T-helper 22 cell (primary cell): ENCODE results near the gene SCRT2.
A peak's percentile ranks its signal among the peaks of the same experiment; 100 is the strongest.
"Not testable (repeated sequence)": the region's sequence is repeated elsewhere in the genome, so short reads cannot be mapped to it uniquely, and the experiment has no call there.

Source experiments
- DNase-seq: peaks from one replicate; pipeline ENCODE4 v3.0.0-alpha.2; 2020; ENCODE audit warnings: low read depth

The SCRT2 gene

DNA sequence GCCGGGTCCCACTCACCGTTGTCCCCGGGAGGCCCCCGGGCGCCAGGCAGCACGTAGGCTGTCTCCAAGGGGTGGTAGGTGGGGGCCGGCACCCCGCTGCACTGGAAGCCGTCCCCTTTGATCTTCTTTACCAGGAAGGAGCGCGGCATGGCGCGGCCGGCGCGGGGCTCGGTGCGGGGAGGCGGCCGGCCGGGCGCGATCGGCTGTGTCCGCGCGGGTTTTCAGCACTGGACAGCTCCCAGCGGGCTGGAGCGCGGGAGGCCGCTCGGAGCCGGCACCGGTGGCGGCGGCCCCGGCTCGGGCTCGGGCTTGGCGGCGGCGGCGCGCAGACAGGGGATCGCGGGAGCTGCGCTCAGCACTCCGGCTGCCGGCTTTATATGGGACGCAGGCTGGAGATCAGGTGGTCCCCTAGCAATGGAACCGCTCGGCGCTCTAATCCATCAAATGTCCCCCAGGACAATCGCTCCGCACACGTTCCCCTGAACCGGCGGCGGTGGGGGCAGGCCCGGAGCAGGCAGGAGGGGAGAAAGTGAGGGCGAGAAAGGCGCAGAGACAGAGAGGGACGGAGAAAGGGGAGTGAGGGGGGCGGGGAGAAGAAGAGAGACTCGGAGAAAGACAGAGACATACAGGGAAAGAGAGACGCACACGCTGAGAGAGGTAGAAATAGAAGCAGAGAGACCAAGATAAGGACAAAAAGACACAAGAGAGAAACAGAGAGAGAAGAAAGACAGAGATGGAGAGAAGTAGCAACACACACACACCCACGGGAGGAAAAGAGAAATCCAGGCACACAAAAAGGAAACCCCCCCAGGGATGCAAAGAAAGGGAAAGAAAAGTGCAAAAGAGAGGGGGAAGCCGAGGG, at the start of gene SCRT2:
Gene SCRT2, minus strand, starts transcription at position 350 of the 862 bp plus-strand sequence. Its CDS starts 201 bp downstream, at position 149.
- DNase-seq = peak; percentile 16

DNA sequence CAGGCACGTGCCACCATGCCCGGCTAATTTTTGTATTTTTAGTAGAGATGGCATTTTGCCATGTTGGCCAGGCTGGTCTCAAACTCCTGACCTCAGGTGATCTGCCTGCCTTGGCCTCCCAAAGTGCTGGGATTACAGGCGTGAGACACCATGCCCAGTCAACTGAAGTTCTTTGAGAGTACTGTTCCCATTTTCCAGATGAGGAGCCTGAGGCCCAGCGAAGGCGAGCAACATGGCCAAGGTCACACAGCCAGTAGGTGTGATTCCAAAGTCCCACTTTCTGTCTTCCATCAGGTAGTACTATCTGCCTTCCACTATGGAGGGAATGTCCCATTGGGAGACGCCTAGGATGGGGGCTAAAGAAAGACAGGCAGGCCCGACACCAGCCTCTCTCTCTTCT, 49.2 kb upstream of the SCRT2 start:
- DNase-seq = not testable (repeated sequence)

DNA sequence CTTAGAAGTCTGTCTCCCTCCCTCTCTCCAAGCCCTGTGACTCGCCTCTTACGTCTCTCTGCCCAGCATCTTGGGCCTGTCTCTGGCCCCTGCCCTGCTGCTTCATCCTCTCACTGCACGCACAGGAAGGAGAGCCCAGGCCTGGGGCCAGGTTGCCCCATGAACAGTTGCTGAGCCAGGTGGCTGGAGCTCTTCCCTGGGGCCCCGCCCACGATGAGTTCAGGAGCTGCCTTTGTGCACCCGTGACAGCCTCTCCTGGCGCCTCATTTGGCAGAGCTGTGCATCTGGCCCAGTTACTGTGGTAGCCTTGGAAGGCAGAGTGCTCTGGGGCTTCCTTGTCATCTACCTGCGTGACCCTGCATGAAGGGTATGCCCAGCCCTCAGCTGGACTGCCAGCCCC, 48.2 kb upstream of the SCRT2 start:
- DNase-seq = no peak

DNA sequence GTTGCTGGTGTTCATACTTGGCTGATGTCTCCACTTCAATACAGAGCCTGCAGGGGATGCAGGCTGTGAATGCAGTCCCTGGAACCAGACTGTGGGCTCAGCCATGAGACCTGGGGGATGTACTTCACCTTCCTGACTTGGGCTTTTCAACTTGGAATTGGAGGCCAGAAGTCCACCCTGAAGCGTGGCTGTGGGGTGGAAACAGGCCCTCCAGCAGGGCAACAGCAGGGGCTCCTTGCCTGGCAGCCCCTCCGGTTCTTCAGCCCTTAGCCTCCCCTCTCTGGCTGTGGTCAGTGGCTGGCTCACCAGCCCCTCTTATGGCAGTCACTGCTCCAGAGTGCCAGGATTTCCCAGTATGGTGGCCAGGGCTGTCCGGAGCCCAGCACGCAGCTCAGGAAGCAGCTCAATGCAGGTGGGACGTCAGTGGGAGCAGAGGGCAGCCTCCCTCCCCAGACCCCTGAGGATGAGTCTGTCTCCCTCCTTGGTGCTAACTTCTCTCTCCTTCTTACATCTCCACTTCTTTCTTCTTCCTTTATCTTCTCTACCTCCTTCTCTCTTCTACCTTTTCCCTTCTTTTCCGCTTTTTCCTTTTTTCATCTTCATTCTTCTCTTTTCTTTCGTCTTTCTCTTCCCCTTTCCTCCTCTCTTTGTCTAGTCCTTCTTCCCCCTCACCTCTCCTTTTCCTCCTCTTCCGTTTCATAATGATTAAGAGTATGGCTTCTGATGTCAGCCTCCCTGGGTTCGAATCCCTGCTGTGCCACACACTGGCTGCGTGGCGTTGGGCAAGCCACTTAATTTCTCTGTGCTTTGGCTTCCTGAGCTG, 47.4 kb upstream of the SCRT2 start:
- DNase-seq = no peak

DNA sequence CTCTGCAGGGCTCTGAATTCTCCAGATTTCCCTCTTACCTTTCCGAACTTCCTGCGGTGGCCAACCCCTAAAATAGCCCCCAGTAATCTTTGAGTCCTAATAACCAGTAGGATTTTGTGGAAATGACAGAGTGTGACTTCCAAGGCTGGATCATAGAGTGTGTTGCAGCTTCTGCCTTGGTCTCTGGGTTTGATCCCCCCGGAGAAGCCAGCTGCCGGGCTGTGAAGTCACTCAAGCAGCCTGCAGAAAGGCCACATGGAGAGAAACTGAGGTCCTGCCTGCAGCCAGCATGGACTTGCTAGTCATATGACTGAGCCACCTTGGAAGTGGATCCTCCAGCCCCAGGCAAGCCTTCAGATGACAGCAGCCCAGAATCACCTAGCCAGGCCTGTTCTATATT, 46.3 kb upstream of the SCRT2 start:
- DNase-seq = no peak

DNA sequence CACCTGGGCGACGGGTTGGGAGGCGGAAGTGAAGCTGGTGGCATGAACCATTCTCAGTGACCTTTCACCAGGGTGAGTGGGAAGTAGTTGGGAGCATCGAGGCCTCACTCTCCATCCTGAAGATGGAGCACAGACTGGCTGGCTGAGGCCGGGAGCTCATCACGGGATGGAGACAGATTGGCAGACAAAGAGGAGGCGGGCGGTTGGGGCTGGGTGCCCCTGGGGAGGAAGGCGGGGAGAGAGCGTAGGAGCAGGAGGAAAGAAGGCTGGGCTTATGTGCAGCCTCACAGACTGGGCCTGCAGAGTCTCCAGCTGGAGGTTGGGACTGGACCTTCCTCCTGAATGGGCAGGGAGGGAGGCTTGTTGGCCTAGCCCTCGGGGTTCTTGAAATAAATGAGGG, 44.2 kb upstream of the SCRT2 start:
- no peak for DNase-seq

DNA sequence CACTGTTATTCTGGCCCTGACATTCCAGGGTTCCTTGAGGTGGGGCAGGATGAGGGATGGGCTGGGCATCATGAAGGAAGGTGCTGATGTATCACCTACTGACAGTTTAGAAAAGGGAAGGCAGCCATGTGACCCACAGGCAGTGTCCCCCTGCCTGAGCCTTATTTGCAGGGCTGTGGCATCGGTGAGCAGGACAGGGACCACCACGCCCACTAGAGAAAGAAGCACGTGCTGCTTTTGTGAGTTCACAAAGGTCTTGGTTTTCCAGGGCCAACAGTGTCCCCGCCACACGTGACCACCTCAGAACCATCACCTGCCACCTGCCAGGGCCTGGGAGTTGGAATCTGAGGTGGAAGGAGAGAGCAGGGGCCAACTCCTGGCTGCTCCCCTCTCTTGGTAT, 43.5 kb upstream of the SCRT2 start:
- no peak for DNase-seq

DNA sequence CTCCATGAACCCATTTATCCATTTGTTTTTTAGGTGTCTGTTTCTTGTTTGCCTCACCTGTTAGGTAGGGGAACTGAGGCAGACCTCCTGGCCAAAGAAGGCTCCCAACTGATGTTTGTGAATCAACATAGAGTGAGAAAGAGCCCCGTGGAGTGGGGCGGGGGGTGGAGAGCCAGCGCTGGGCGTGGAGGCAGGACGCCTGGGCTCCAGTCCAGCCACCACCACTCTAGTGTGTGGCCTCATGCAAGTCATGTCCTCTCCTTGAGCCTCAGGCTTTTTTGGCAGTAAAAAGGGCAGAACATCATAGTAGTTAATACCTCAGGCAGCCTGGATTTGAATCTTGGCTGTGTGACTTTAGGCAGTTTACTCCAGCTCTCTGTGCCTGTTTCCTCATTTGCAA, 42.2 kb upstream of the SCRT2 start:
- no peak for DNase-seq

DNA sequence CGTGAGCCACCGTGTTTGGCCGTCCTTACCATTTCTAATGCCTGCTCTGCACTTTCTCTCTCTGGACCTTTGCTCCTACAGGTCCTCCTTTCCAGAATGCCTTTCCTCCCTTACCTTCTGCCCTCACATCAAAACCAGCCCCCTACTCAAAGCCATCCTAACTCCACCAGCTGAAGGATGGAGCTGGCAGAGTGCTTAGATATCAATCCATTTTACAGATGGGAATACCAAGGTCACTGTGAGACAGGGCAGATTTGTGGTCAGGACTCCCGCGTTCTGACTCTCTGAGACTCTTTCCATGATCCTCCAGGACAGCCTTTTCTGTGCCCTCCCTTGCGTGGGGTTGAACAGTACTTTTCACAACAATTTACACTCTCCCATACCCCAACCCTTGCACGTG, 41.7 kb upstream of the SCRT2 start:
- DNase-seq = no peak

DNA sequence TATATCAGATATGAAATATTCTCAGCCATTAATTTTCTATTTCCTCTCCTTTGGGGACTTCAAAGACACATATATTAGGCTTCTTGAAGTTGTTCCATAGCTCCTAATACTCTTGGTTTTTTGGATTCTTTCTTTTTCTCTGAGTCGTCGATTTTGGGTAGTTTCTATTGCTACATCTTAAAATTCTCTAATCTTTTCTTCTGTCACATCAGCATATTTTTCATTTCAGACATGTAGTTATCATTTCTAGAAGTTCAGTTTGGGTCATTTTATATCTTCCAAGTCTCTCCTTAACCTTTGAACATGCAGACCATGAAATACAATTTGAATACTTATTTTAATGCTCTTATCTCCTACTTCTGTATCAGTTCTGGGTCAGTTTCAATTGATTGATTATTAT, 38.9 kb upstream of the SCRT2 start:
- no peak for DNase-seq

DNA sequence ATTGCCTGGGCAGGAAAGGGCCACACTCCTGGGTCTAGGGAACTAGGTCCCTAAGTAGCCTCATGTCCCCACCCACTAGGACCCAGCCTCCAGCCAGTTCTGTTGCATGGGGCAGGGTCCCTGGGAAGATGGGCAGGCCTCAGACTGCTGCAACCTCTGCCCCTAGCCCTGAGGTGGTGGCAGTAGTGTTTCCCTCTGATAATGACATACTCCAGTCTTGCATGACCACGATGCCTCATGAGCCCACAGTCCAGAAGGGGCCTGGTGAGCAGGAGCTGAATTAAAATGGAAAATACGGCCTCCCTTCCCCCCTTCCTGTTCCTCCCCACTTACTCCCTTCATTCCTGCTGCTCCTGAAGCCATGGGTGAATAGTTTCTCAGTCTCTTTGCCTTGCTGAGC, 36.0 kb upstream of the SCRT2 start:
- no peak for DNase-seq

DNA sequence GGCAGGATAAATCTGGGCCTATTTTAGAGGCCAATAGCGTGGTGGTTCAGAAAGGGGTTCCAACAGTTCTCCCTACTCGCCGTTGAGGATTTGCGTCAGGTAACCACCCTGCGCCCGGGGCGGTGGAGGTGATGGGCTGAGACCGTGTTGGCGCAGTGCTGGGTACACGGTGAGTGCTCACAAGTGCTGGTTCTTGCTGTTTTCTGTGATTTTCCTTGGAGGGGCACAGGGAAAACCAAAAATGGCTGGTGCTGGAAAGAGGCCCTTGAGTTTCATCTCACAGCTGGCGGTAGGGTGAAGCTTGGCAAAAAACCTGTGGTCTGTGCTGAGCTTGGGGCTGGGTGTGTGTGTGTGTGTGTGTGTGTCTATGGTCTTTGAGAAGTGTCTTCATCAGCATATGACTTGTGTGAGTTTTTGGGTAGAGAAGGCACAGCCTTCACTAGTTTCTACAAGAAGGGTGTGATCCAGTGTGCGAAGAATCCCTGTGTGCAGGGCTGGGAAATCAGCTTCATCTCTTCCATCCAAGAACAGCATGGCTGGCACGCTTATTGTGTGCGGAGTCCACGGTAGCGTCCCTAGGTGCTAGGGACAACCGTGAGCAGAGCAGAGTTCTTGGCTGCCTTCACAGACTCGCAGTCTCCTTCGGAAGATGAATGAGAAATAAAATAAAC, 35.3 kb upstream of the SCRT2 start:
- no peak for DNase-seq

DNA sequence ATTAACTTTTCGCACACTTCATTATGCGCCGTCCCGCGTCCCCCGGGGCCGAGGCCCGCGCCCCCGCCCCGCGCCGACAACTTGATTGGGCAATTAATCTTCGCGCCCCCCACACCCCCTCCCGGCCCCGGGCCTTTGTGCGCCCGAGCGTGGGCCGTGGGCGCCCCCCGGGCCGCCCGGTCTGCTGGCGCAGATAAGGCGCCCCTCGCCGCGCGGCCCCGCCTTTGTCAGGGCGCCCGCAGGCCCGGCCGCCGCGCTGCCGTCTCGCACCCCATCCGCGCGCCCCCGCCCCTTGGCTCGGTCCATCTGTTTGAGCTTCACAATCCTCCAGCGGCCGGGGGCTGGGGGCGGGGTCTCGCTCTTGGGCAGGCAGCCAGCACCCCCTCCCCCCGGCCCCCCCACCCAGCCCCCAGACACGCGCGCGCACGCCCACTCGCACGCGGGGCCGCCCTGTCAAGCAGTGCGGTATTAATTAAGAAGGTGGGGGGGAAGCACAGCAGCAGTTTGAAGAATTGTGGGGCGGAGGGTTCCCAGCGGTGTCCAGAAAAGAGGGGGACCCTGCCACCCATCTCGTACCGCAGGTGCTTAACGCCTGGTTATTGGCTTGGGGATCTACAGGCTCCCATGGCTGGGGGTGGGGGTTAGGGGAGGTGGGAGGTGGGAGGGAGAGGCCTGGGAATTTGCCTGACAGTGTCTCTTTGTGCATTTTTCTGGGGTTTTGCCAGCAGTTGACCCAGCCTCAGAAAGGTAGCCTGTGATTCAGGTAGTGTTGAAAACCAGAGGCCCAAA, 34.6 kb upstream of the SCRT2 start:
- DNase-seq = no peak

DNA sequence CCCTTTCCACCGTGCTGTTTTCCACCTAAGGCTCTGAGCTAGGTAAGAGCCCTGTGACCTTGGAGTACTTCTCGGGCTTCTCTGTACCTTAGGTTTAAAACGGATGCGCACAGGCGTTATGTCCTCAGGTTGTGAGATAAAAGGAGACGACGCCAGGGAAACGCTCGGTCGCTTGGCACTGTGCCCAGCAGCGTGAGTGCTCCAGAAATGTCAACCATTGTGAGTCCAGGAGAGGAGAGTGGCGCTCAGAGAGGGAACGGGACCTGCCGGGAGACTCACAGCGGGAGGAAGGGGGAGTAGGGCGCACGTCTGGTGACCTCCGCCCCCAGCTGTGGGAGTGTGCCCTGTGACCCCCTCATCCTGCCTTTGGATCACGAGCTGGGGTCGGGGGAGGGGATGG, 33.8 kb upstream of the SCRT2 start:
- DNase-seq = no peak

DNA sequence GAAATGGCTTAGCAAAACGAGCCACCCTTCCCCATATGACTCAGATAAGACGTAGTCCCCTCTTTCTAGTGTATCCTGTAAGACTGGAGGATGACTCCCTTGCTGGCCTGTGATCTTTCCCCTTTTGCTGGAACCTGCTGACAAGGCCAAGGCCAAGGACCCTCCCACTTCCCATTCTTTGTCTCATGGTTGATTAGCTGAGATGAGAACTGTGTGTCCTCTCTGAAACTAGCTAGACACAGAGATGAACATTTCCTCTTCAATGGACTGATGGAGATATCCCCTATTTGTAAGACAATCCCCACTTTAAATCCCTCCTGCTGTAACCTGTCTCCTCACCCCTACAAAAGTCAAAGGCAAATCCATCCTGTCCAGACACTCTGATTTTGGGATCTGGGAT, 33.4 kb upstream of the SCRT2 start:
- no peak for DNase-seq

DNA sequence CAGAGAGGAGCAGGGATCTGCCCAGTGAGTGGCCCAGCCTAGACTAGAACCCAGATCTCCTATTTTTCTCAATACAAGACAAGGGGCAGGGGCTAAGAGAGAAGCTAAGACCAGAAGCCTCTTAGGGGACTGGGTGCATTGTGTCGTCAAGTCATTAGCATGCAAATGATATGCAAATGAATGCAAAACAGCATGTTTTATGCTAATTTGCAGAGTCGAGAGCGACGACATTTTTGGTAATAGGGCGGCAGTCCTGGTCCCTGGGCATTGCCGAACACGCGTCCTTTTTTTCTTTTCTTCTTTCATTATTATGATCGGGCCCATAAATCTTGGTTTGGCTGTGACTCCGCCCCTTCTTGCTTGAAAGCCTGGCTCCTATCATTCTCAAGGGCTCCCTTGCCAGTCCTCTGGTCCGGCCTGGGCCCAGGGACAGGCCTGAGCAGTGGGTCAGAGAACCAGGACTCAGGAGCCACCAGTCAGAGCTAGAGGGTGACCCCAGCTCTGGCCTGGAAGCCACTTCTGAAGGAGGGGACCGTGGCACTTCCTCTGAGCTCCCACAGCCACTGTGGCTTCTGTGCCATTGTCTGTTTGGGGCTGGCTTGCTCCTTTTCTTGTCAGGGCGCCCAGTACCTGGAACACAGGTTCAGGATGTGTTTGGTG, 32.0 kb upstream of the SCRT2 start:
- no peak for DNase-seq

DNA sequence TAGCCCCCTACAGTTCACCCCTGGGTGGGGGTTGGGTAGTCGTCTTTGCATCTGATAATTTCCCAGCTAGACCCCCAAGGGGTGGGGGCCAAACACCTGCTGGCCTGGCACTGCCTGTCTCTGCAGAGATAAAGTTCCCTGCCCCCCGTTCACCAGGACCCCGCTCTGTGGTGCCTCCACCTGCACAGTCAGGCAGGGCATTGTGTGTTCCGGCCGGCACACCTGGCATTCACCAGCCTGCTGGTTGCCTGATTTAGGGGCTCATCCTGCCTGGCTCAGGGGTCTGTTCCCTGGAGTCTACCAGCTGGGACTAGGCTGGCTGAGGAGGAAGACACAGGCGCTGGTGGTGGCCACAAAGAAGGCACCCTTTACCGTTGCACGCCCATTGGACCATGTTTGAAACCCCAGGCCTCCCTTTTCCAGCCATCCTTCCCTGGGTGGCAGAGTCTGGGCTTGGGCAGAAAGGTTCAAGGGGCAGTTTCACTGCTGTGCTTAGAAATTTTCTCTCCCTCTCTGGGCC, 30.8 kb upstream of the SCRT2 start:
- DNase-seq = no peak

DNA sequence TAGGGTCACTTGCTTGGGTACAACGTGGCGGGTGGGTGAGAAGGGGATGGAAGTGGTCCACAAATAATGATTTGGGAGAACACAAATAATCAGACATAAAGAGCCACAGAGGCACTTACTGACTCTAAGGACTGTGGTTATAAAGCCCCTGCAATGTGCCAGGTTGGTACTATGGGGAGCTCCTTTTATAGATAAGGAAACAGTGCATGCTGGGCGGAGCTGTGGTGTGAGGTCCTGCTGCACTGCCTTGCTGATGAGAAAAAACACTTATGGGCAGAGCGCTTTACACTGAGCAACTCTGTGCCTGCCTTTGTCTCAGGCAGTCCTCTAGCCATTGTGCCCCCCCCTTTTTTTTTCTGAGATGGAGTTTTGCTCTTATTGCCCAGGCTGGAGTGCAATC, 29.1 kb upstream of the SCRT2 start:
- DNase-seq = no peak

DNA sequence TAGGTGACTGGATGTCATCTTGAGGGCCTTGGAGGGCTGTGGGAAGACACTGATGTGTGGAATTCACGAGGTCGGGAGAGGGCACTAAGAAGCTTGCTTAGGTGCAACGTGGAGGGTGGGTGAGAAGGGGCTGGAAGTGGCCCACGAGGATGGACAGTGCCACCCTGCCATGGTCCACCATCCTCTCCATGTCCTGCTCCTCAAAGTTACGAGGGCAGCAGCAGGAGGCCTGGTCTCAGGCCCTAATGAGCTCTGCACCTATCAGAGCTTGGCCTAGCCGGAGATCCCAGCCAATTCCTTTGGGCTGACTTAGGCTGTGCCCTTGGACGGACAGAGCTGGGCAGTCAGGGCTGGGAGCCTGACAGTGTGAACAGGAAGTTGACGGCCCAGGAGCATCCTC, 27.8 kb upstream of the SCRT2 start:
- no peak for DNase-seq

DNA sequence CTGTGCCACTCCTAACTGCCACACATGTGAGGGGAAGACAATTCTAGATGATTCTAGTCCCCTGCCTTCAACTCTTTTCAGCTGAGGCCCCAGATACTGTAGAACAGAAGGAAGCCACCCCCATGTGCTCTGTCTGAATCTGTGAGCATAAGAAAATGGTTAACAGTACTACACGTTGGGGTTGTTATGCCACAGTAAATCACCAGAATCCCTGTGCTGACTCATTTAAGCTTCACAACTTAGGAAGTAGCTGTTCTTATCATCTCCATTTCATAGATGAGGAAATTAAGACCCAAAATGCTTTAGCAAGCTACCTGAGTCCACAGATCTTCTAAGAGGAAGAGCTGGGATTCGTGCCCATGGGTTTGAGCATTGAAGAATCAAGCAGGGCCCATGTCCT, 27.4 kb upstream of the SCRT2 start:
- DNase-seq = no peak
